ENCODE data around the gene COQ9. TPM values are rescaled to one million over a fixed set of nuclear protein-coding genes. Genes with fewer than 3 reads are reported as not detected.

Gene COQ9
- total RNA-seq, 2 experiments from 2014 or later: 7.0 to 7.6 TPM

GRCh38 chr16:57479205-57479975, 32.1 kb downstream of the COQ9 start:
- POLR2A ChIA-PET: no interaction called here
- Histone ChIP-seq H3K9me3 (ENCODE audit: control insufficient read depth in 1 of 2, insufficient read depth in 1 of 2, low read length in 2 of 2) (no peaks in the 10 kb centered on the region), H3K36me3 (ENCODE audit: insufficient read depth, low read length) (no peaks in the 10 kb centered on the region), H3K27me3 (ENCODE audit: control insufficient read depth in 1 of 2, insufficient read depth in 2 of 2, low read length in 2 of 2) (no peaks in the 10 kb centered on the region), H3K27ac (ENCODE audit: low read depth in 1 of 2, low read length in 2 of 2) (no peak overlapping the region), H3K4me1 (ENCODE audit: insufficient read depth, low read length) (peaks cover 21% of the 10 kb centered on the region), H3K4me3 (ENCODE audit: low read length) (no peak overlapping the region)
- CTCF ChIA-PET: no interaction called here
- Mint-ChIP-seq H3K9me3 (no peaks in the 10 kb centered on the region), H3K4me1 (ENCODE audit: low read depth) (peaks cover 15% of the 10 kb centered on the region), H3K27ac (no peak overlapping the region), H3K27me3 (no peaks in the 10 kb centered on the region), H3K4me3 (no peak overlapping the region), H3K36me3 (ENCODE audit: low read depth) (peaks cover 6% of the 10 kb centered on the region)
- no peak for TF ChIP-seq CTCF (IDR thresholded peaks at IDR 0.05)
- ATAC-seq (ENCODE audit: poor library complexity) (no peak), DNase-seq (no peak)
- intact Hi-C loops (cut with DNase I, micrococcal nuclease): loop anchor here in 1 of 2 experiments (5.0 kb wide), 1 partner anchor 648 kb away; the partner anchor contains the start of gene CFAP20

DNA sequence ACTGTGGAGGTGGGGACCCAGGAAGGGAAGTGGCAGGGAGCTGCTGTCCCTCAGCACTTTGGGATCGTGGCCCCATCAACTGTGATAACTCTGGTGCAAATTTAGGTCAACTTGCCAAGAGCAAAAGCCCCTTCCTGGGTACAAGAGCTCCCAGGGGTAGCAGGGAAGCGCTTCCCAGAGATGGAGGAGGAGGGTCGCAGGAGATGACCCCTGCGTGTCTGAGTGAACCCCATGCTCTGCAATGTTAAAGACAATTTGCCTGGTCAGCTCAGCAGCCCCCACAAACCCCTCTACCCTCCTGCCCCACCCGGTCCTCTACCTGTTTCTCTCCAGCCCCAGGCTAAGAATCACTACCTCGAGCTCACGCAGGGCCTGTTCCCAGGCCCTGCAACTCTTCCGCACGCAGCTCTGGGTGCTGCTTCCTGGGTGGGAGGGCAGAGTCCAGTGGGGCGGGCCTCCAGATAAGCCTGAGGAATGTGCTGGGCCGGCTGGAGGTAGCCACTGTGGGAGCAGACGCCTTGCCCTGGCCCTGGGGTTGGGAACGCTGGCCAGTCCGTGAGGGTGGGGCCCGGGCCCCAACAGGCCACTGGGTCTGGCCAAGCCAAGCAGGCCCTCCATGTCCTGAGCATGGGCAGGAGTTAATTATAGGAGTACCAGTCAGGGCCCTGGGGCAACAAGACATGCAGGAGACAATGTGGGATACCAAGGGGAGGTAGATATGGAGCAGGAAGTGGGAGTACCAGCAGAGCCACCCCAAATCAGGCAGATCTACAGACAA, 32.9 kb downstream of the COQ9 start:
- Mint-ChIP-seq H3K36me3 (ENCODE audit: low read depth) (peaks cover 6% of the 10 kb centered on the region), H3K27me3 (no peaks in the 10 kb centered on the region), H3K27ac (no peak overlapping the region), H3K4me3 (no peak overlapping the region), H3K9me3 (no peaks in the 10 kb centered on the region), H3K4me1 (ENCODE audit: low read depth) (peaks cover 23% of the 10 kb centered on the region)
- Histone ChIP-seq H3K4me1 (ENCODE audit: insufficient read depth, low read length) (peaks cover 28% of the 10 kb centered on the region), H3K36me3 (ENCODE audit: insufficient read depth, low read length) (no peaks in the 10 kb centered on the region), H3K9me3 (ENCODE audit: control insufficient read depth in 1 of 2, insufficient read depth in 1 of 2, low read length in 2 of 2) (no peaks in the 10 kb centered on the region), H3K4me3 (ENCODE audit: low read length) (no peak overlapping the region), H3K27ac (ENCODE audit: low read depth in 1 of 2, low read length in 2 of 2) (no peak overlapping the region), H3K27me3 (ENCODE audit: control insufficient read depth in 1 of 2, insufficient read depth in 2 of 2, low read length in 2 of 2) (no peaks in the 10 kb centered on the region)
- intact Hi-C loops (cut with DNase I, micrococcal nuclease): loop anchor here in 1 of 2 experiments (5.0 kb wide), 1 partner anchor 647 kb away; the partner anchor contains the start of gene CFAP20
- ATAC-seq (ENCODE audit: poor library complexity) (no peak), DNase-seq (no peak)
- POLR2A ChIA-PET: interaction anchor here (1.0 to 1.3 kb wide), 2 partner anchors 15 to 54 kb away, joined by 3 read pairs; no protein-coding TSS in a partner anchor
- TF ChIP-seq CTCF (IDR thresholded peaks at IDR 0.05): no peak
- CTCF ChIA-PET: no interaction called here

- TF ChIP-seq CTCF (IDR thresholded peaks at IDR 0.05): no peak
- H3K27ac ChIP-seq (ENCODE audit: low read depth in 1 of 2, low read length in 2 of 2): no peak overlapping the region
- no peaks in the 10 kb centered on the region for H3K9me3 ChIP-seq (ENCODE audit: control insufficient read depth in 1 of 2, insufficient read depth in 1 of 2, low read length in 2 of 2)
- peaks cover 5% of the 10 kb centered on the region for H3K36me3 Mint-ChIP-seq (ENCODE audit: low read depth)
- no peaks in the 10 kb centered on the region for H3K9me3 Mint-ChIP-seq
- no peaks in the 10 kb centered on the region for H3K27me3 Mint-ChIP-seq
- H3K4me1 Mint-ChIP-seq (ENCODE audit: low read depth): peaks cover 27% of the 10 kb centered on the region
- no peak overlapping the region for H3K27ac Mint-ChIP-seq
- H3K27me3 ChIP-seq (ENCODE audit: control insufficient read depth in 1 of 2, insufficient read depth in 2 of 2, low read length in 2 of 2): no peaks in the 10 kb centered on the region
- no peak for ATAC-seq (ENCODE audit: poor library complexity)
- no peaks in the 10 kb centered on the region for H3K36me3 ChIP-seq (ENCODE audit: insufficient read depth, low read length)
- POLR2A ChIA-PET: interaction anchor here (1.0 to 1.3 kb wide), 2 partner anchors 16 to 54 kb away, joined by 3 read pairs; no protein-coding TSS in a partner anchor
- no peak for DNase-seq
- intact Hi-C loops (cut with DNase I, micrococcal nuclease): no loop called here
- CTCF ChIA-PET: no interaction called here
- no peak overlapping the region for H3K4me3 Mint-ChIP-seq
- H3K4me3 ChIP-seq (ENCODE audit: low read length): no peak overlapping the region
- H3K4me1 ChIP-seq (ENCODE audit: insufficient read depth, low read length): peaks cover 31% of the 10 kb centered on the region
These were observed 33.5 kb downstream of the COQ9 start for GRCh38 chr16:57480754-57481230.
